Esophagus muscularis mucosa (tissue), 4 donors: ENCODE results near the gene JARID2.

Experiments
- EP300 ChIP-seq: sonication (generic); formaldehyde crosslinking; IDR thresholded peaks from one replicate; pipeline ENCODE4 v1.6.1; 2017; ENCODE audit warnings: antibody characterized with exemption
- POLR2A ChIP-seq: fragments of 450-650 bp; IDR thresholded peaks from one replicate; pipeline ENCODE4 v1.6.1; 2017; ENCODE audit warnings: antibody characterized with exemption, moderate library complexity, mild to moderate bottlenecking, low read depth
- POLR2AphosphoS5 ChIP-seq, 2 donors: sonication (generic); formaldehyde crosslinking; IDR thresholded peaks; one replicate each; pipeline ENCODE4 v1.6.1; 2017; ENCODE audit warnings: antibody characterized with exemption in 2 of 2
- TF ChIP-seq, protein P1 (sequence below), 3 experiments: fragments of 200-600 bp in 2 of 3; fragments of 450-650 bp in 1 of 3; sonication (generic) in 2 of 3; IDR thresholded peaks; one replicate each; pipeline ENCODE4 v1.5.1; 2017 to 2019; ENCODE audit warnings: antibody characterized with exemption in 3 of 3, mild to moderate bottlenecking in 2 of 3, moderate library complexity in 1 of 3

DNA sequence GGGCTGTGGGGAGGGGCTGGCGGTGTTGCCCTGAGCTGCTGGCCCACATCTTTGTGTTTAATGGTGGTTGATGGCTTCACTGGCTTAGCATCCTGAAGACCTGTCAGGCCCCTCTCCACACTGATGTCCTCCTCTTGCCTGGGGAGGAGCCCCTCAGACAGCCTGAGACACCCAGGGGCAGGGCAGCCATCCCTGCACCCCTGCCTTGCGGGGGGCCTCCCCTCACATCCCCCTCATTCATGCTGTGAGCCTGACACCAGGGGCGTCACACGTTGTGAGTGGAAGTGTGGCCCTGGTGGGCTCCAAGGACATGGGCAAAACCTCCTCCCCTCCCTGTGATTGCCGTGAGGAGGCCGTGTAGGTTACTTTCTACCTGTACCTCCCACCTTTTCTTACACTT lies 264.3 kb downstream of the JARID2 start:
- TF ChIP-seq, protein P1, sequence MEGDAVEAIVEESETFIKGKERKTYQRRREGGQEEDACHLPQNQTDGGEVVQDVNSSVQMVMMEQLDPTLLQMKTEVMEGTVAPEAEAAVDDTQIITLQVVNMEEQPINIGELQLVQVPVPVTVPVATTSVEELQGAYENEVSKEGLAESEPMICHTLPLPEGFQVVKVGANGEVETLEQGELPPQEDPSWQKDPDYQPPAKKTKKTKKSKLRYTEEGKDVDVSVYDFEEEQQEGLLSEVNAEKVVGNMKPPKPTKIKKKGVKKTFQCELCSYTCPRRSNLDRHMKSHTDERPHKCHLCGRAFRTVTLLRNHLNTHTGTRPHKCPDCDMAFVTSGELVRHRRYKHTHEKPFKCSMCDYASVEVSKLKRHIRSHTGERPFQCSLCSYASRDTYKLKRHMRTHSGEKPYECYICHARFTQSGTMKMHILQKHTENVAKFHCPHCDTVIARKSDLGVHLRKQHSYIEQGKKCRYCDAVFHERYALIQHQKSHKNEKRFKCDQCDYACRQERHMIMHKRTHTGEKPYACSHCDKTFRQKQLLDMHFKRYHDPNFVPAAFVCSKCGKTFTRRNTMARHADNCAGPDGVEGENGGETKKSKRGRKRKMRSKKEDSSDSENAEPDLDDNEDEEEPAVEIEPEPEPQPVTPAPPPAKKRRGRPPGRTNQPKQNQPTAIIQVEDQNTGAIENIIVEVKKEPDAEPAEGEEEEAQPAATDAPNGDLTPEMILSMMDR (IDR thresholded peaks at IDR 0.05): no peak
- TF ChIP-seq POLR2A: no peak
- TF ChIP-seq EP300: no peak
- no peak for TF ChIP-seq POLR2AphosphoS5 (IDR thresholded peaks at IDR 0.05)
